Medulla oblongata (tissue), 1 donor: ENCODE data around the gene LRRC3C.

Experiments used
- DNase-seq: peaks from one replicate; pipeline ENCODE4 v3.0.0-alpha.2; 2015; ENCODE audit errors: extremely low spot score

LRRC3C gene

DNA sequence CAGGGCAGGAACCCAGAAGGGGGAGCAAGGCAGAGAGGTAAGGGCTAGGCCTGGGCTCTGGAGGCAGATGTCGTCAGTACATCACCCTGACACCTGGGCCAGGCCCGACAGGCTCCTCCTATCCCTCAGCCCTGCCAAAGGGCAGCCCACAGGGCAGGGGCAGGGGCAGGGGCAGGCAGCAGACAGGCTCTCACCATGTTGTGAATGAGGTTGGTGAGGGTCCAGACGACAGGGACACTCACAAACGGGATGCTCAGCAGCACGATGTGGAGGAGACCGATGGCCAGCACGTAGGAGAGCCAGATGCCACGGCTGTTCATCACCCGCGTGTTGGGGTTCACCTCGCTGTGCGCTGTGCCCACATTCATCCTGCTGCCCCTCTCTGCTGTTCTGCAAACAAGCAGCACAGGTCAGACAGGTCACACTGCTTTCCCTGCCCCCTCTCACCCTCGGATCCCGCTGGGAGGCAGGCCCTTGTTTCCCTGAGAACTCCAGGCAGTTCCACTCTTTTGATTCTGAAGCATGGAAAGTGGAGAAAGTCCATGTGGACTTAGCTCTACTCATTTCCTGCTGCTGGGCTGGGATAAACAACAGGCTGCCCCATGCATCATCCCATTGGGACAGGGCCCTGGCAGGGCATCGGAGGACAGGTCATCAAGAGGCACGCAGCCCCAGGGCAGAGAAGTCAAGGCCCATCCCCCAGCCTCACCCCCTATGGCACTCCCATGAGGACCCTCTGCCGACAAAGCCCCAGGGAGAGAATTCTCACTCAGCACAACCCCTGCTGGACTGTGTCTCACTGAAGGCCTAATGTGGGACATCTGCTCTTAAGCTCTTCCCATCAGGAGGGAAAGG is 3.5 kb upstream of the LRRC3C start:
- DNase-seq = no peak

DNA sequence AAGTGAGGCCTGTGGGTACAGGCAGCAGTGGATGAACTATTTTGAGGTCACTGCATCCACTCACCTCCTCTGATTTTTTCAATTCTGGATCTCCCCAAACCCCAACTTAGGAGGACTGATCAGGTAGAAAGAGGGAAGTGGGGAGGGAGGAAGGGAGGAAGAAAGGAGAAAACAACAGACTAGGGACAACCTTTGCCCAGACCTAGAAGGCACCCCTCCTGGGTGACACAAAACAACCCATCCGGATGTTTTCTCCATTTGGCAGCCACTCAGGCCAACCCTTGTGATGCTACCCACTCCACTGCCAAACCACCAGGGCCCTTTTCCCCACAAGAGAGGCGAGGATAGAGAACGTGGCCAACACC is 2.9 kb upstream of the LRRC3C start:
- DNase-seq = no peak

DNA sequence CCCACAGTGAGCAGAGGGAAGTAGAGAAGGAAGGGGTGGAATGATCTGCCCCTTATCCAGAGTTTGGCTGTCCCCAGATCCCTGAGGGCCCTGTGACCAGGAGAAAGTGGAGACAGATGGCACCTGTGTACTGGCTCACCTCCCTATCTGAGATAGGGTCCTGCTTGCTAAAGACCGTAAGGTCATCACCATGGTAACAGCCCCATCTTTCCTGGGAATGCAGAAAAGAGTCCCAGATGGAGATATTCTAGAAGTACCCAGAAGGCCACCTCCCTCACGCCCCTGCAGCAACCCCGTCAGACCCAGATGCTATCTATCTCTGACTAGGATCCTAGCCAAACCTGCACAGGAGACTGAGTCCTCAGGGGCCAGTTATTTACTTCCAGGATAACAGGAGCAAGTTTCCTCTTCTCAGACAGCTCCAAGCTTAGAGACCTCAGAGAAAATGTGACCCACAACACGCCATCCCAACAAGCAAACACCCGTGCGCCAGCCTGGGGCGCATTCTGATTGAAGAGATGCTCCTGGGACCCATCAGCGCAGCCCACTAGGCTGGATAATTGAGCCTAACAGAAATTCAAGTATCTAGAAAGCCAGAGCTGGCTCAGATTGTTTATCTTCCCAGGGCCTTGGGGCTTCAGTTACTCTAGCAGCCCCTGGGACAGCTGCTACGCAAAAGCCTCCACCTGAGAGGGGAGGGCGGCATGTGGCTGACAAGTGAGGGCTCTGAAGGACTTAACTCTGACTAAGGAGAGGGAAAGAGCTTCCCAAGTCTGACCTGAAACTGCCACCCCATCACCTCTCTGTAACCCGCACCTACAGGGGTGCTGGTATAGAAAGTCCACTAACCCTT is 2.0 kb upstream of the LRRC3C start:
- no peak for DNase-seq

DNA sequence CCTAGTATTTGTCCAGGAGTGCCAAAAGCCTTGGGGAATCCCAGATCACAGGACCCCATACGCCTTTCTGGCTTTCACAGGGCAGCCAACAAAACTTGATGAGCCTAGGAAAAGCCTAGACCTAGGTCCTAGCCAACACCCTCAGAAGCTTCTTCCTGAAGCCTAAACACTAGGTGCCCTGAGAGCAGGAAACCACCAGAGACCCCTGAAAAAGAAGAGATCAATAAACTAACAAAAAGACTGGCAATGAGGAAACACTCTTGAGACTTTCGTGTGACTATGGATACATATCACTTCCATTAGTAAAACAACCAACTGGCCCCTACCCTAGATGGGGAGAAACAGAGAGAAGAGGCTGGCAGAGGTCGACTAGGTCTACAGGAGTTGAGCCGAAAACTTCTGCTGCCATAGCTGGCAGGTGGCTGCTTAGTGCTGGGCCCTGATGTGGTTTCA is 1.4 kb upstream of the LRRC3C start:
- no peak for DNase-seq

DNA sequence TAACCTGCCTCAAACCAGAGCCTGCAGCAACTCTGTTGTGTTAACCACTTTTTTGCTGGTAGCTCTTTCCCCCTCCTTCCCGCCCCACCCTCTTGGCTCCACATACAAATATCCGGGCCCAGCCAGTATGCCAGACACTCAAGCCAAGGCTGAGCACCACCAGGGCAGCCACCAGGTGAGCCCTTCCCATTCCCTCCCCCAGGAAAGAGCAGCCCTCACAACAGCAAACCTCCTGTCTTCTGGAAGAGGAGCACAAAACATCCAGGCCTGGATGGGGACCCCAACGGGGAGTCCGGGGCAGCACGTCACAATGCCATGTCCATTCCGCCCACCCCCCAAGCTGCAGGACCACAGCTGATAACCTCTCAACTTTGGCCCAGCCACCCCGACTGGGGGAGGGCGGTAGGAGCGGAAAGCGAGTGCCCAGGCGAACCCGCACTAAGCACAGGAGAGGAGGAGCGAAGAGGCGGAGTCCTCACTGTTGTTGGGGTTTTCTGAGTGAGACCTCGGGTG is 888 bp upstream of the LRRC3C start:
- DNase-seq = no peak

DNA sequence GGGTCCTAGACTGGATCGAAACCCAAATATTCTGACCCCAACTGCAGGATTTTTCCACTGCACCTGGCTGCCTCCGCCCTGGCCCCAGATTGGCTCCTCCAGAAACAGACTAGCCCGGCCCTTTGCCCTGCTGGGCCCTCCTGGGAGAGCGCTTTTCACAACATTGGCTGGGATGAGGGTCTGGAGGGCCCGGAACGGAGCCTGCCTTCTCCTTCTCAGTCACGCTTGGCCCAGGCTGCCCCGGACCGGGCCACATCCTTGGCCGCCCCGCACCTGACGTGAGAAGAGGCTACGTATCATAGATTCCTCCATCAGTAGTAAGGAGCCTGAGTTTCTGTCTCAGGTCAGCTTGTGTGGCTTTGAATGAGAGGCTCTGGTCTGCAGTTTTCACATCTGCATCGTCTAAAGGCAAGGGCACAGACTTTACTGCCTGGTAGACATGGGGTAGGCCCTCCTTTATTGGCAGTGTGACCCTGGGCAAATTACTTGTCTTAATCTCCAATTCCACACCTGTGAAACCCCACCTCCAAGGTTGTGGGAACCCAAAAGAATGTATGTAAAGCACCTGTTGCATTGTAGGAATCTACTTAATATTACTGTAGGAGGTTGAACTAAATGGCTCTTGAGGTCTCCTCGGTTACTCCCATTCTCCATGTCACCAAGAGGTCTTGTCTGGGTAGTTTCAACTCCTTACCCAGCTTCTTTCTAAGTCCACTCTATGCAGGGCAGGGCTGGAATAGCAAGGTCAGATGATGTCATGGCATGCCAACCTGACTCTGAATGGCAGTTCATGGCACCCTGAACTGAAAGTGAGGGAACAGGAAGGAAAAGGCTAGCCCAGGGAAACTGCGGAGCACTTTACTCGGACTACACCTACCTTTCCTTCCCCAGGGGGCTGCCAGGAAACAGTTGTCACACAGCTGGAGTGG is 661 bp downstream of the LRRC3C start:
- DNase-seq = peak; percentile 16

DNA sequence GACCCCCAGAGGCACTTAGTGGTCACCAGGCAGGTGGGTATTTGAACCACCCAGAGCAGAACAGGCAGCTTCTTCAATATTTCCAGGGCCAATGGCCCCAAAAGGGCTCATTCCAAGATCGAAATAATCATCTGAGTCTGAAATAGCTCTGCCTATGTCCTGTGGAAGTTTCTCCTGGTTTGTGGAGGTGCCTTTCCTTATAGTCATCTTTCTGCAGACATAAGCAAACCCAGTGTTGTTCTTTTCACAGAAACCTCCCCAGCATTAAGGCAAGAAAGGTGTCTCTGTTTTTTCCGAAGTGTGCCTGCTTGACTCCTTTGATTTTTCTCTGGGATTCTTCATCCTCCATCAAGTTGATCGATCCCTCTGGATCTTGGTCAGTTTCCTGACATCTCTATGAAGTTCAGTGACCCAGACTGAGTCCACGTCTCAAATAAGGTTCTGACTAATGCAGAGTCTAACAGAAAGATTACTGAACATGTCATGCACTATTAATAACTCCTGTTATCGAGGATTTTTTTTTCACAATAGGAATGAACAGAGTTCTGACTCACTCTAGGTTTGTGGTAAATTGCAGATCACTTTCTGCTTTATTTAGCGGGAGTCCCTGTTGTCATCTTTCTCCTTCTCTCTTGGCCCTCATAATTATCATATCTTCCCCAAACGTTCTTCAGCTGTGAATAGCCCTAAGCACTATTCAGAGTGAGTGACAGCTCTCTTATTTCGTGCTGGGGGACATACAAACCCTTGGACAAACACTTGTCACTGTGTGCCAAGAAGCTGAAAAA is 1.5 kb downstream of the LRRC3C start:
- no peak for DNase-seq

DNA sequence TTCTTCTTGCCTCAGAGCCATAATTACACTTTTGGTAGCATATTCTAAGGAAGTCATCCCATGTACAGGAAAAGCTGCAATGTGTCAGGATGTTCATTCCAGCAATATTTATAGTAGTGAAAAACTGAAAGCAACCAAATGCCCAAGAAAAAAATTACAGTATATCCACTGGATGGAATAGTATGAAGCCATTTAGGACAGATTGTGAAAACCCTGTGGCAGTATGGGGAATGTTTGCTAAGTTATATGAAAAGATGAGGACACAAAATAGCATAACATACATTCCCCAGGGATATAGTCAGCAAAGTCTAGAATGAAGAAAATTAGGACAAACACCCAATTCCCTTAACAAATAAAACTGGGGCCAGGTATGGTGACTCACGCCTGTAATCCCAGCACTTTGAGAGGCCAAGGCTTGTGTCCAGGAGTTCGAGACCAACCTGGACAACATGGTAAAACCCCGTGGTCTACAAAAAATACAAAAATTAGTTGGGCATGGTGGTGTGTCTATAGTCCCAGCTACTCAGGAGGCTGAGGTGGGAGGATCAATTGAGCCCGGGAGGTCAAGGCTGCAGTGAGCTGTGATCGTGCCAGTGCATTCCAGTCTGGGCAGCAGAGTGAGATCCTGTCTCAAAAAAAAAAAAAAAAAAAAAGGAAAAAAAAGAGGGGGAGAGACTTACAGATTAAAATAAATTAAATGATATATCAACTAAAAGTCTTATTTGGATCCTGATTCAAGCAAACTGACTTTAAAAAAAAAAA is 2.3 kb downstream of the LRRC3C start:
- no peak for DNase-seq

DNA sequence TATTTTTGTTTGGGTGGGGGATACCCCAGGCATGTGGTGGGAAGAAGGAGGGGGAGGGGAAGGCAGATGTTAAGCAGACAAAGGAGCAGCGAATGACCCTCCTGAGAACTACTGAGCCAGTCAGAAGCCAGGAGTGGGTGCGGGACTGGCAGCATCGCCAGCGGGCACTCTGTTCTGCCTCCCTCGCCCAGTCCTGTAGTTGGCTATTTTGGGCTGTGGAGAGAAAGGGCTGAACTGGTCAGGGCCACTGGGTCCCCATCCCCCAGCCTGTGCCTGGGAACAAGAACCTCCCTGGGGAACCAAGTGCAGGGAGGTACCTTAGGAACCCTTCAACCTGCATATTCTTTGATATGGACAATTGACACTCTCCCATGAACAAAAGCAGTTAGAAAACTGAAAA is 6.4 kb downstream of the LRRC3C start:
- DNase-seq = peak; percentile 25

DNA sequence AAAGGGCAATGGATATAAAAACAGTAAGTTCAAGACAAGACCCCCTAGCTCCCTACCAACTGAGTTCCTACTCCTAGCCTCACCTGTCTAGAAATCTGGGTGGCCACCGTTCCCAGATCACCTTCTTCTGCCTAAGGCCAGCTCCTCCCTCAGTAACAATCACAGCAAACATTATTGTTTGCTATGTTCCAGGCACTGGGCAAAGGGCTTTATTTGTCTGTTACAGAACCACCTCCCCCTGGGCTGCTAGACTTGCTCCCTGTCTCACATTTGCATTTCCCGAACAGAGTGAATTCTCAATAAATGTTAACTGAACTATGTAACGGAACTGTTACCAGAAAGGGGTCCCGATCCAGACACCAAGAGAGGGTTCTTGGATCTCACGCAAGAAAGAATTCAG is 6.8 kb downstream of the LRRC3C start:
- no peak for DNase-seq

DNA sequence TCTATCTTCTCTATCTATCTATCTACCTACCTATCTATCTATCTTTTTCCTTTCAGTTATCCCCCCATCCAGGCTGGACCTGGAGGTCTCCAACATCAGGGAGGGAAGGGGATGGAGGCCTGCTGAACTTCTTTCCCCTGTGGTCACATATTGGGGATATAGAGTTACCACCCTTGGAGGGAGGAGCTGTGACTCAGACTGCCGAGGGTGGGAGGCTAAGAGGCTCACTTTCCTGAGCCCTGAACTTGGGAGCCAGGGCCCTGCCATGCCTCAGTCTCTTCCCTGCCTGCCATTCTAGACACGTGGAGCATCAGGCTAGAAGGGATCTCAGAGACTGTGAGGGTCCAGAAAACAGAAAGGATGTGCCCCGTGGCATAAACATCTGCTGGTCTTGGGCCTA is 8.4 kb downstream of the LRRC3C start:
- DNase-seq = no peak

DNA sequence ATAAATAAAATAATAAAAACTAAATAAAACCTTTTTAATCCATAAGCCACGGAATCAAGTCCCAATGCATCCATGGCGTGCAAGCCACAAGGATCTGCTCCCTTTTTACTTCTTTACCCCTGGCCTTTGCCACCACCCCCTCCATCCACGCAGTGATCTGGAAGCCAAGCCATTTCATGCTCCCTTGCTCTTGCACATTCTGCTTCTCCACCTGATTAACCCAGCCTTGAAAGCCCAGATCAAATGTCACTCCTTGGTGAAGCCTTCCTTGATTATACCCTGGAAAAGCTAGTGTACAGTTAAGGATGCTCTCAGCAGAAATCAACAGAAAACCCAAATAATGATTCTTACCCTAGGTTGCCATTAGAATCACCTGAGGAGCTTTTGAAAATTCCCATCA is 9.9 kb downstream of the LRRC3C start:
- no peak for DNase-seq

DNA sequence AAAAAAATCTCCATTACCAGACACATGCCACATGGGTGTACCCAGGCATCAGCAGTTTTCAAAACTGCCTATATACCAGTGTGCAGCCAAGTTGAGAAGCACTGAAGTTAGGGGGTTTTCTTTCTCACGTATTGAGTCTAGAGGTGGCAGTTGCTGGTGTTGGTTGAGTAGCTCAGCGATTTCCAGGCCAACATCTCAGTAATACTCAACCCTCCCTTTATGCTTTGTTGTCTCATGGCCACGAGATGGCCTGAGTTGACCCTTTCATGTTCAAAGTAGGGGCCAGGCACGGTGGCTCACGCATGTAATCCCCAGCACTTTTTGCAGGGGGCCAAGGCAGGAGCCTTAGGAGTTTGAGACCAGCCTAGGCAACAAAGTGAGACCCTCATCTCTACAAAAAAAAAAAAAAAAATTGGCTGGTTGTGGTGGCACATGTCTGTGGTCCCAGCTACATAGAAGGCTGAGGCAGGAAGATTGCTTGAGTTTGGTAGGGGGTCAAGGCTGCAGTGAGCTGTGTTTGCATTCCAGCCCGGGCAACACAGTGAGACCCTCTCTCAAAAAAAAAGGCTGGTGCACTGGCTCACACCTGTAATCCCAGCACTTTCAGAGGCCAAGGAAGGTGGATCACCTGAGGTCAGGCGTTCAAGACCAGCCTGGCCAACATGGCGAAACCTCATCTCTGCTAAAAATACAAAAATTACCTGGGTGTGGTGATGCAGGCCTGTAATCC is 10.8 kb downstream of the LRRC3C start:
- no peak for DNase-seq

DNA sequence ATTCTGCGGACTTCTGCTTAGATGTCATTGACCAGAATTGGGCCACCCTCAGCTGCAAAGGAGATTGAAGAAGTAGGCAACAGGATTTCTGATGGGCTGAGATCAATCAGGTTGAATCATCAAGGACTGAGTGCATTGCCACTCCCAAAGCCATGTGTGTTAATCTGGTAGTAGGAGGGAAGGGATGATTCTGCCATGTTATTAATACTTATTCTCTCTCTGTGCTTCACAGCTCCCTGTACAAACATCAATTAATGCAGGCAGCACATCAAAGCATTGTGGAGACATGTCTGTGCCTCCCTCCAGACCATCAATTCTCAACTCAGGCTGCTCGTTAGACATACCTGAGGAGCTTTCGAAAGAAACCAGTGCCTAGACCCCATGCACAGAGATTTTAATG is 11.6 kb downstream of the LRRC3C start:
- DNase-seq = no peak

DNA sequence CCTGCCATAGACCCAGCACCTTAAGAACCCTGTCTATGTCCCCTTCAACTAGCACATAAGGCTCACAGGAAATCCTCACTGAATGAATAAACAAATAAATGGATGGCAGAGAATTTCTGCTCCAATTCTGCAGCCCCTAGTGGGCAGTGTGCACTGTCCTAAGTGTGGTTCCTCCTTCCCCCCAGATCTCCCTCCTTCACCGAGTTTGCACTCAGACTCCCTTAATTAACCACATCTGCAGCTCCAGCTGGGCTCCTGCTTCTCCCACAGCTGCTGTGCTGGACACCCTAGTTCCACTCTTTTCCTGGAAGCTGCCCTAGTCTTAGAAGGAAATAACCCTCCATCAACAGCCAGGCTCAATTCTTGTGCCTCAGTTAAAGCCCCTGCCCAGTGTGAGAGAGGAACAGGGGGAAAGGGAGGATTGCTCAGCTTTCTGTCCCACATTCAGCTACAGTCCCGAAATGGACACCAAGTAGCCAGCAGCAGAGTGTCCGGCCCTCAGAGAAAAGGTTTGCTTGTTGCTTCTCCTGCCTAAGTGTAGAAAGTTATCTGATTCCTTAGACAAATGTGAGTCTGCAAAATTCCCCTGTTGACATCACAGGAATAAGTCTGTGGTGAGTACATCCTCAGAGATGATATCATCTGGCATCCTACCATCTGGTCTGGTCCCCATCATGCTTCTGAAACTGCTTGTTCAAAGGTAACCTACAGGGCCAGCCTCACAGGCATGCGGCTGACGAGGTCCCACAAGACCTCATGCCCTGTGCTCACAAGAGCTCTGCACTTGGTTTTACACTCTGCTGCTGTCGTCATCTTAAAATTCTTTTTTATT is 12.3 kb downstream of the LRRC3C start:
- DNase-seq = peak; percentile 33

DNA sequence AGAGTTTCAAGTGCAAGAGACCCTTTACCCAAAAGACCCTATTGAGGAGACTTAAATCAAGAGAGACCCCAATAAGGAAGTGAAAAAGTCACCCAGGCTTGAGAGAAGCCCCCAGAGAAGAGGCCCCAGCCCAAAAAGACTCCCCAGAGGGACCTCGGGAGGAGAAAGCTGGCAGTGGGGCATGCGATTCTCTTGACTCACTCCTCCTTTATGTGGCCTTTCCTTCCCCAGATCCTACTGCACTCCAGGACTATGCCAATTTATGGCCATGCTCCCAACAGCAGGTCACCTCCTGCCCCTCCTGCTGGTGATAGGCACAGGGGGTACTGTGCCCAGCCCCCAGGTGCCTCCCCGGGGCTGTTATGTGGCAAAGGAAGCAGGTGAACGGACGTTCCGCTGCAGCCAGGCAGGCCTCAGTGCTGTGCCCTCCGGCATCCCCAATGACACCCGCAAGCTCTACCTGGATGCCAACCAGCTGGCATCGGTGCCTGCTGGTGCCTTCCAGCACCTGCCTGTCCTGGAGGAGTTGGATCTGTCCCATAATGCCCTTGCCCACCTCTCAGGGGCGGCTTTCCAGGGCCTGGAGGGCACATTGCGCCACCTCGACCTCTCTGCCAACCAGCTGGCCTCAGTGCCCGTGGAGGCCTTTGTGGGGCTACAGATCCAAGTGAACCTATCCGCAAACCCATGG is 16.3 kb downstream of the LRRC3C start:
- no peak for DNase-seq

DNA sequence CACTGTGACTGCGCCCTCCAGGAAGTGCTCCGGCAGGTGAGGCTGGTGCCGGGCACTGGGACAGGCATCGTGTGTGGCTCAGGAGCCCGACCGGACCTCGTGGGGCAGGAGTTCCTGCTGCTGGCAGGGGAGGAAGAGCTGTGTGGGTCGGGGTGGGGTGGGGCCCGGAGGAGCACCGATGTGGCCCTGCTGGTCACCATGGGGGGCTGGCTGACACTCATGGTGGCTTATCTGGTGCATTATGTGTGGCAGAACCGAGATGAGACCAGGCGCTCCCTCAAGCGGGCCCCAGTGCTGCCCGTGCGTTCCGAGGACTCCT is 16.8 kb downstream of the LRRC3C start:
- DNase-seq = no peak
